Measurements from ENCODE around the gene MSI2.
A peak's percentile ranks its signal among the peaks of the same experiment; 100 is the strongest.

- TF ChIP-seq CTCF (conservative IDR thresholded peaks at IDR 0.05; ENCODE audit: low read depth in 2 of 2) (peak; percentile 100), EZH2 (IDR thresholded peaks at IDR 0.05; ENCODE audit: low read depth, unreplicated experiment) (no peak), POLR2AphosphoS5 (IDR thresholded peaks at IDR 0.05; ENCODE audit: low read depth) (no peak), JUNB (IDR thresholded peaks at IDR 0.05; ENCODE audit: unreplicated experiment) (no peak), EZH2phosphoT487 (IDR thresholded peaks at IDR 0.05; ENCODE audit: unreplicated experiment) (no peak), REST (IDR thresholded peaks at IDR 0.05; ENCODE audit: unreplicated experiment) (no peak), ETS1 (IDR thresholded peaks at IDR 0.05) (no peak), ZNF331 (CRISPR knock-in tag; IDR thresholded peaks at IDR 0.05; ENCODE audit: low read depth) (no peak), CREB1 (CRISPR knock-in tag; IDR thresholded peaks at IDR 0.05; ENCODE audit: low read depth) (peak; percentile 44; the same call in 1 of the 2 replicates), STAT1 (IDR thresholded peaks at IDR 0.05; ENCODE audit: unreplicated experiment) (no peak), ZNF462 (CRISPR knock-in tag; IDR thresholded peaks at IDR 0.05) (no peak), NANOG (IDR thresholded peaks at IDR 0.05; ENCODE audit: borderline replicate concordance) (no peak), ZNF114 (CRISPR knock-in tag; IDR thresholded peaks at IDR 0.05) (no peak)
Measured at GRCh38 chr17:57243171-57243622, 13.1 kb upstream of the MSI2 start.

Data from GM23338 (cell line).